Activated gamma-delta T cell treated with Interleukin-2 at 50 U/mL for 16 hours (primary cell): ENCODE data around the gene KCNH2.

Source experiments
- DNase-seq: peaks from one replicate; pipeline ENCODE4 v3.0.0-alpha.2; 2020

KCNH2 gene

DNA sequence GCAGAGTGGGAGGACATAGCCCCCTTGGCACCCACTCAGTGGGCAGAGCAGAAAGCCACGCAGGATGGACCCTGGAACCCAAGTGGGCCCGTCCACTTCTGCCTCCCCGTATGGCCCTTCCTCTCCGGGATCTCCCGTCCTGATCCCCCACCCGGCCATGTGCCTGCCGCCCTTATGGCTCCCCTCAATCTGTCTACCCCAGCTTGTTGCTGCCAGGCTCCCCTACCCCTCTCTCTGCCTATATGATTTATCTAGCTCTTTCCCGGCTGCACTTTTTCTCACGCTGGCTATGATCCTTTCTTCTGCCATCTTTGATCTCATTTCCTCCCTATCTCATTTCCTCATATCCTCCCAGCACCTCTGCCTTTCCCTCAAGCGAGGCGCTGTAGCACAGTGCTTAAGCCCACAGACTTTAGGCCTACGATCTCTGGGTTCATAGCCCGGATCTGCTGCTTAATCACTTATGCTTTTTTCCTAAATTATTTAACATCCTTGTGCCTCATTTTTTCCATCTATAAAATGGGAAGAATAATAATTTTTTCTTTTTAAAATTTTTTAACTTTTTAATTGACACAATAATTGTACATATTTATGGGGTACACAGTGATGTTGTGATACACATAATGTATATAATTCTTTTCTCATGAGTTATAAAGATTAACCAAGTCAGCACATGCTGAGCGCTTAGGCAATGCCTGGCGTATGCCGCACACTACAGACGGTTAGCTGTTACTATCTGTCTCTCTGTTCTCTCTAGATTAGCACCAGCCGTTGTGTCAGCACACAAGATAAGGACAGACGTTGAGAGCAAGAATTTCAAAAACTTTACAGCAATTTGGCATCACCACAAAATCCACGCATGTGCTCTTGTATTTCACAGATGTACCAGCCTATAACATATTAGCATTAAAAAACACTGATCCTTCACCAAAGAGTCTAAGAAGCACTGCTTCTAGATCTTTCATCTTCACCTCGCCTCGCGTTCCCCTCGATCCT lies 18.1 kb downstream of the KCNH2 start:
- no peak for DNase-seq

DNA sequence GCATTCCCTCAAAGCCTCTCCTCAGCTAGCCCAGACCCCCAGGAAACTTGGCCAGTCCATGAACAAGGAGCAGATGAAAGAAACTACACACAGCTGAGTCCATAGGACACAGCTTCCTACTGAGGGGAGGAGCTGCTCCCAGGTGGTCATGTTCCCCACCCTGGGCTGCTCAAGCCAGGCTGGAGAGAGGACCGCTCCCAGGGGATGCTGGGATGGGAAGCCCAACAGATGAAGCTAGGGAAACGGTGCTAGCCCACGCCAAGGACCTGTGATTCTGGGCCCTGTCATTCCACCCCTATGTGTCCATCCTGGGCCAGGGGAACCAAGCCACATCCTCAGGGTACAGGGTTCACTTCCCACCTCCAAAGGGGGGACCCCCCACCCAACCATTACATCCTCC lies 19.0 kb downstream of the KCNH2 start:
- no peak for DNase-seq

GRCh38 chr7:150958597-150958996 lies 19.5 kb downstream of the KCNH2 start:
- no peak for DNase-seq

DNA sequence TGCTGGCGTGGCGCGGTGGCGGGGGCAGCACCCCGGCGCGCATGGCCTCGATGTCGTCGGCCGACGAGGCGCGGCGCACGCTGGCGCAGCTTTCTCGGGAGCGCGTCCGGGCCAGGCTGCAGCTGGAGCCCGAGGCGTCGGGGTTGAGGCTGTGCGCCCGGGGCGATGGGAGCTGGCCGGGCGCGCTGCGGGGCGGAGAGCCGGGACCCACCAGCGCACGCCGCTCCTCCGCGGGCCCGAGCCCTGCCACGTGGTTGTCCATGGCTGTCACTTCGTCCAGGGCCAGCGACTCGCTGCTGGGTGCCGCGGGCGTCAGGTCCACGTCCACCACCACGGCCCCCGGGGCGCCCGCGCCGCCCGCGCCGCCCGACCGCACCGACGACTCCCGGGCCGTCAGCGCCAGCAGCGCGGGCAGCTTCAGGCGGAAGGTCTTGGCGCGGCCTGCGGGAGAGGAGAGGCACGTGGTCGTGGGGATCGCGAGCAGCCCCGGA lies 20.0 kb downstream of the KCNH2 start:
- no peak for DNase-seq

- no peak for DNase-seq
Measured at GRCh38 chr7:150957133-150958020, 20.7 kb downstream of the KCNH2 start.

DNA sequence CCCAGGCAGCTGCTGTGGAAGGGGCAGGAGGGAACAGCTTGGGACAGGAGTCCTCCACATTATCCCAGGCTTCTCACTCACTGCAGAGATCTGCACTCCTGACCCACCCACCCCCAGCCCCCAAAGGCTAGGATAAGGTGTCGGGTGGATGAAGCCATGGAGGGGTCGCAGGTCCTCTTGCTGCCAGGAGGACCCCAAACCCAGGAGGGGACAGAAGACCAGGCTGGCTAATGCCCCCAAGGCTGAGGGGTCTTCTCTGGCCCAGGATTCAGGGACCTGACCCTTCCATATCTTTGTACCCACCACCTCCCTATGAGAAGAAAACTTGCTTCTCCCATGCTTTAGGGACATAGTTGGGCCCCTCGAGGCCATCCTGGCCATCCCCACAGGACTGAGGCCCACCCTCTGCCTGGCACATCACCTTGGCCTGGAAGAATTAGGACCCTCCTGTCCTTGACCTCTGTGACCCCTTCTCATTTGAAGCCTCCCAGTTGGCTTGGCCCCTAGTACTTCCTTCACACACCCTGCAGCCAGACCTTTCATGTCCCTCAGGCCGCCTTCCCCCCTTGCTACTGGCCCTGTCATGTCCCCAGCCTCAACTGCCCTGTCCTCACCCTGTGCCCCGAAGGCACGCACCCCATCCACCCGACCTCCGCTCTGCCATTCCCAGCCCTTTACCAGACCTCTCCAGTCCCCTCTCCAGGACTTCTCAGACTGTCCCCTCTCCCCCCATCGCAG lies 21.6 kb downstream of the KCNH2 start:
- no peak for DNase-seq

DNA sequence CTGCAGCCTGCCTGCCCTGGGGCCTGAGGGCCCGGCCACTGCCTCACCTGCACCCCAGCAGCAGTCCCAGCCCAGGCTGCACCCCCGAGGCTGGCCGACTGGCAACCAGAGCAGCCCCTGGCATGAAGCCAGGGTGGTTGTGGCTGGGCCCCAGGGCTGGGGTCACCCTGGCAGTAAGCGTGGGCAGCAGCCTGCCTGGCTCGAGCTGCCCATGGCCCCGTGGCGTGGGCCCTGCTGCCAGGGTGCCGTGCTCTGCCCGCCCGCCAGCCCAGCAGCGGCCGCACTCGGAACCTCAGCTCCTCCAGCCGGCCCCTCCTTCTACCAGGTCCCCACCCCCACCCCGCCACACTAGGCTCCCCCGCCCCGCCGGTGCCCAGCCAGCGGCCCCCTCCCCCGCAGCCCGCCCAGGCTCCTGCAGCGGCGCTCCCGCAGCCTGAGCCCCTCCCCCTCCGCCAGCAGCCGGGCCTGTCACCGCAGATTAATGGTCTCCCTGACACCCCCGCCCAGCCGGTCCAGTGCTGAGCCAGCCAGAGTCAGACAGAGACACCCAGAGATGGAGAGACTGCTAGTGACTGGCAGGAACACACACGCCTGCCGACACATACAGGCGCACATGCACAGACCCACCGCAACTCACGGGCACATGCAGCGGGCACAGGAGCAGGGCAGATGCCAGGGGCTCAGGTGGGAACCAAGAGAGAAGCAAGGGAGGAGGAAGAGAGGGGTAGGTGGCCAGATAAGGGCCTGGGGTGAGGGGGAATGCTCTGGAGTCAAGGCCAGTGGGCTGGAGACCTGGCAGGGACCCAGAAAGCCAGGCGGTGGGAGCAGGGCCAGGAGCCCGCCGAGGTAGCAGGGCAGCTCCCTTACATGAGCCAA lies 22.4 kb downstream of the KCNH2 start:
- no peak for DNase-seq

DNA sequence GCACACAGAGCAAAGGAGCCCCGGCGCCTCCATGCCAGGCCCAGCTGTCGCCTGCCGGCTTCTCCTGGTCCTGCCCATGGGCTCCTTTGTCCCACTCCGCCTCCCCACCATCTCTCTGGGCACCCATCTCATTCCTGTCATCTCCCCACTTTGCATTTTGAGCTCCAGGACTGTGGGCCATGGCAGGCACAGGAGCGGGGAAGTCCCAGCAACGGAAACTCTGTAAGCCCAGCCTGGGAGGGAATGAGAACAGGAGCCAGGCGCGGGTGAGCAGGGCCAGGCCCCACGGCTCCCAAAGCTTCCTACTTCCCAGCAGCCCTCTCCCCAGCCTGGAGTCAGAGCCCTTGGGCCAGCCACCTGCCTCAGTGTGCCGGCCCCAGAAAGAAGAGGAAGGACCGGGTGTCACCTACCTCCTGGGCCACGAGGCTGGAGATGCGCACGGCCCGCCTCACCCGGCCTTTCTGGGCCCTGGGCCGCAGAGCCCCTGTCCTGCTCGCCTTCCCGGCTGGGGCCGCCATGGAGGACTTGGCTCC lies 23.1 kb downstream of the KCNH2 start:
- DNase-seq, result no peak

DNA sequence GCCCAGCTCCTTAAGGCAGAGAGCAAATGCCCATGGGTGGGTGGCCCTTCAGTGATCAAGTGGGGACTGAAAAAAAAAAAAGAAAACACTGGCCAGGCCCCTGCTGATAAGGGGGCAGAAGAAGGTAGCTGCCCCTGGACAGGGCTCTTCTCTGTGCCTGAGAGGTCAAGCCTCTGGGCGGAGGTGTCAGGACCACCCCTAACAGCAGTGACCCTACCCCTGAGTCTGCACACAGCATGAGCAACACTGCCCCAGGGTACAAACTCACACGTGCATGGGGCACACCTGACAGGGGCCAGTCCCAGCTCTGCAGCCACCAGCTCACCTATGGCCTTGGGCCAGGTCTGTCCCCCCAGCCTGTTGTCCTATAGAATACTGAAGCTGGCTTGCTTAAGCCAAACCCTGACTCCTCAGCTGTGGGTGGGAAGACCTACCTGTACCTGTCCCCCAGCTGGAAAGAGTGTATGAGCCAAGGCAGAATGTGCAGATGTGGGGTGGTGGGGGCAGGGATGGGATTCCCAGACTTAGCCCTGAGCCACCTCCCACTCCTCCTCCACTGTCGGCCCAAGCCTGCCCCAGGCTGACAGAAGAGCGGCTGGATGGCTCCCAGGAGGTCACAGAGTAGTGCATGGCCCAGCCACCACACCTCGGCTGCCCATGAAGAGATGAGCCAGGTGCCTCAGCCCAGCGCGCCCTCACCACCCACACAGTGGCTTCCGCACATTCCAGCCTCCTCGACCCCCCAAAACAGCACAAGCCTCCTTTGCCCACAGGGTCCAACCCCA lies 23.7 kb downstream of the KCNH2 start:
- no peak for DNase-seq

- no peak for DNase-seq
Measured at GRCh38 chr7:150953061-150953997, 24.8 kb downstream of the KCNH2 start.

GRCh38 chr7:150952331-150953050 lies 25.6 kb downstream of the KCNH2 start:
- no peak for DNase-seq

GRCh38 chr7:150951521-150951920 lies 26.6 kb downstream of the KCNH2 start:
- no peak for DNase-seq

DNA sequence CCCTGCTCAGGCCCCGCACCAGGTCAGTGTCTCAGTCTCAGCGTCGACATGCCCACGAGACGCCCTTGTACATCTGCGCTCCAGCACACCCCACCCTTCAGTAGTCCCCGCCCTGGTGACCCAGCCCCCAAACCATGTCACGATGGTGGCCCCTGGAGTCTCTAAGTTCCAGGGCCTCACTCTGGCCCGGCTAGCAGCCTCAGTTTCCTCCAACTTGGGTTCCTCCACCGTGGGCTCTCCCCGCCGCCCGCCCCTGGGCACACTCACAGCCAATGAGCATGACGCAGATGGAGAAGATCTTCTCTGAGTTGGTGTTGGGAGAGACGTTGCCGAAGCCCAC lies 27.0 kb downstream of the KCNH2 start:
- no peak for DNase-seq

- no peak for DNase-seq
Measured at GRCh38 chr7:150950496-150951180, 27.5 kb downstream of the KCNH2 start.

DNA sequence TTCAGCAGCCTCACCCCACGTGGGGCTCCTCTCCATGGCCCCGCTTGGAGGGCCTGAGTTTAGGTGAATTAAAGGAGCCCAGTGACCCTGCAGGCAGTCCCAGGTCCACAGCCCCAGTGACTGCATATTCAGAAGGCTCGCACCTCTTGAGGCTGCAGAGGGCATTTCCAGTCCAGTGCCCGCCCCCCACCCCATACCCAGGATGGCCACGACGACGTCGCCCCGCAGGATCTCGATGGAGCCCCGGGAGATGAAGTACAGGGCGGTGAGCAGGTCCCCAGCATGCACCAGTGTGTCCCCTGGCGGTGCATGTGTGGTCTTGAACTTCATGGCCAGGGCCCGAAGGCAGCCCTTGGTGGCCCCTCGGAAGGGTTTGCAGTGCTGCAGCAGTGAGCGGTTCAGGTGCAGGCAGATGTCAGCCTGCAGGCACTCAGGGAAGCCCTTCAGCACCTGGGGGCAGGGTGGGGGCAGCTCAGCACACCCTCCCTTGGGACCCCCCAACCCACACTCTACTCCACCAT lies 28.1 kb downstream of the KCNH2 start:
- no peak for DNase-seq

GRCh38 chr7:150949564-150949963 lies 28.6 kb downstream of the KCNH2 start:
- no peak for DNase-seq

GRCh38 chr7:150948791-150949251 lies 29.3 kb downstream of the KCNH2 start:
- no peak for DNase-seq
